Activated naive CD8-positive, alpha-beta T cell (primary cell): ENCODE data around the gene TMEM132C.

Source experiments
- H3K27ac Mint-ChIP-seq: one replicate; pipeline ENCODE4 v1.8.0; 2021; ENCODE audit warnings: mixed read lengths
- H3K27me3 Mint-ChIP-seq: one replicate; pipeline ENCODE4 v1.8.0; 2021; ENCODE audit warnings: mixed read lengths
- H3K36me3 Mint-ChIP-seq: one replicate; pipeline ENCODE4 v1.8.0; 2021; ENCODE audit warnings: mixed read lengths
- H3K4me1 Mint-ChIP-seq: one replicate; pipeline ENCODE4 v1.8.0; 2021; ENCODE audit warnings: low read depth, mixed read lengths
- H3K4me3 Mint-ChIP-seq: one replicate; pipeline ENCODE4 v1.8.0; 2021; ENCODE audit warnings: mild to moderate bottlenecking, mixed read lengths
- H3K9me3 Mint-ChIP-seq: one replicate; pipeline ENCODE4 v1.8.0; 2021; ENCODE audit warnings: low read depth, mixed read lengths

TMEM132C gene

DNA sequence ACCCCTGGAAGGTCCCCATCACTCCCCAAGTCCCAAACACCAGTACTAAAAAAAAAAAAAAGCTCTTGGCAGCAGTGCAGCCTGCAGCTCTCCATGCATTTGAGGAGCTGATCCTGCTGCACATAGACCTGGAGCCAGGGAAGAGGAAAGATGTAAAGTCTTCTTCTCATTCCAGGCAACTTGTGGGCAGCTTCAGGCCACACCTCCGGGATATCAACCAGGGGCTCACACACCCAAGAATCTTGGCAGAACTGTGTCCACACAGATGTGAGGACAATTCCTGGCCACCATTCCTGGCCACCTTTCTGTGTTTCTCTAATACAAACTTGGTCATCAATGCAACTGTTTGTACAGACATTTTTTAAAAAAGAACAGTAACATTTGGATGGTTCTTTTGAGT is 72.7 kb downstream of the TMEM132C start:
- Mint-ChIP-seq H3K27me3 (peaks cover 6% of the 10 kb centered on the region), H3K9me3 (peaks cover 11% of the 10 kb centered on the region), H3K27ac (no peak overlapping the region), H3K4me1 (no peaks in the 10 kb centered on the region), H3K36me3 (no peaks in the 10 kb centered on the region), H3K4me3 (no peak overlapping the region)

DNA sequence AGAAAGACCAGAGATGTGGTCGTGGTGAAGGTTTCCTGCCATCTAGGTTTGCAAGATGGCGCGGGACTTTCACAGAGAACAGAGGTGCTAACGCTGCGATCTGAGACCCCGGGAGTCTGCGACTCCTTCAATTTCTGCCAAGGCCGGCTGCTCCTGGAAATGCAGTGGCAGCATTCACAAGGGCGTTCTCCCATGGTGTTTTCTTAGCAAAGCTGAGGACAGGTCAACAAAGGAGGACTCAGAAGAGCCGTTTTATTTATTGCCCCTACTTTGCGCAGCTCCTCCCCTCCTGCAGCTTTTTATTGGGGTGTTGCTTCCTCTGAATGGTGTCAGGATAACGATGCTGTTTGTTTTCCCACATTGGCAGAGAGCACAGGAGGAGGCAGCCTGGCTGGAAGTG is 86.3 kb downstream of the TMEM132C start:
- H3K4me3 Mint-ChIP-seq: no peak overlapping the region
- H3K27ac Mint-ChIP-seq: no peak overlapping the region
- peaks cover 3% of the 10 kb centered on the region for H3K27me3 Mint-ChIP-seq
- no peaks in the 10 kb centered on the region for H3K4me1 Mint-ChIP-seq
- peaks cover 3% of the 10 kb centered on the region for H3K36me3 Mint-ChIP-seq
- H3K9me3 Mint-ChIP-seq: peaks cover 8% of the 10 kb centered on the region

- Mint-ChIP-seq H3K36me3 (peaks cover 3% of the 10 kb centered on the region), H3K27ac (no peak overlapping the region), H3K27me3 (peaks cover 1% of the 10 kb centered on the region), H3K9me3 (peaks cover 5% of the 10 kb centered on the region), H3K4me3 (no peak overlapping the region), H3K4me1 (no peaks in the 10 kb centered on the region)
These were observed 89.6 kb downstream of the TMEM132C start for GRCh38 chr12:128356547-128356946.

GRCh38 chr12:128361400-128361995 is 94.5 kb downstream of the TMEM132C start:
- H3K9me3 Mint-ChIP-seq: no peaks in the 10 kb centered on the region
- H3K4me3 Mint-ChIP-seq: no peak overlapping the region
- no peak overlapping the region for H3K27ac Mint-ChIP-seq
- peaks cover 6% of the 10 kb centered on the region for H3K27me3 Mint-ChIP-seq
- H3K36me3 Mint-ChIP-seq: no peaks in the 10 kb centered on the region
- no peaks in the 10 kb centered on the region for H3K4me1 Mint-ChIP-seq

- Mint-ChIP-seq H3K9me3 (no peaks in the 10 kb centered on the region), H3K27me3 (peaks cover 11% of the 10 kb centered on the region), H3K36me3 (no peaks in the 10 kb centered on the region), H3K4me3 (no peak overlapping the region), H3K4me1 (no peaks in the 10 kb centered on the region), H3K27ac (no peak overlapping the region)
These were observed 98.1 kb downstream of the TMEM132C start for GRCh38 chr12:128365032-128365431.

GRCh38 chr12:128365651-128366231 is 98.8 kb downstream of the TMEM132C start:
- Mint-ChIP-seq H3K36me3 (no peaks in the 10 kb centered on the region), H3K4me3 (no peak overlapping the region), H3K4me1 (no peaks in the 10 kb centered on the region), H3K27ac (no peak overlapping the region), H3K27me3 (peaks cover 11% of the 10 kb centered on the region), H3K9me3 (no peaks in the 10 kb centered on the region)

GRCh38 chr12:128367961-128368360 is 101.0 kb downstream of the TMEM132C start:
- no peak overlapping the region for H3K27ac Mint-ChIP-seq
- peaks cover 11% of the 10 kb centered on the region for H3K27me3 Mint-ChIP-seq
- H3K4me1 Mint-ChIP-seq: no peaks in the 10 kb centered on the region
- H3K4me3 Mint-ChIP-seq: no peak overlapping the region
- H3K9me3 Mint-ChIP-seq: no peaks in the 10 kb centered on the region
- H3K36me3 Mint-ChIP-seq: no peaks in the 10 kb centered on the region

DNA sequence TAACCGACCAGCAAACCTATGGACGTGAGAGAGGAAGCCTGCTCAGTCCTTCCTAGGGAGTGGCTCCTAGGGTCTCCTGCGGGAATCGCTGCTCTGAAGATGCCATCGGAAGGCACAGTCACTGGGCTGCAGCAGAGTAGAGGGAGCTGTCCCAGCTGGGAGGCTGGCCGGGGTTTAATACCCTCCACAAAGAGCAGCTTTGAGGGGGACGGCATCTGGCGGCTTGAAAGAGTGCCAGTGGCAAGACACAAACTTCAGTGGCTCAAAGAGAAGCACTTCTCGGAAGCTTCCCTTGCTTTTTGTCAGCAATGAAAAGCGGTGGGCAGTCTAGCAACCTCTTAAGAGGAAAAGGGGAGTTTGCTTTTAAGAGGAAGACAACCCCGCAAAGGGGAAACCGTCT is 114.6 kb downstream of the TMEM132C start:
- Mint-ChIP-seq H3K4me3 (no peak overlapping the region), H3K9me3 (no peaks in the 10 kb centered on the region), H3K4me1 (no peaks in the 10 kb centered on the region), H3K36me3 (no peaks in the 10 kb centered on the region), H3K27ac (no peak overlapping the region), H3K27me3 (no peaks in the 10 kb centered on the region)

DNA sequence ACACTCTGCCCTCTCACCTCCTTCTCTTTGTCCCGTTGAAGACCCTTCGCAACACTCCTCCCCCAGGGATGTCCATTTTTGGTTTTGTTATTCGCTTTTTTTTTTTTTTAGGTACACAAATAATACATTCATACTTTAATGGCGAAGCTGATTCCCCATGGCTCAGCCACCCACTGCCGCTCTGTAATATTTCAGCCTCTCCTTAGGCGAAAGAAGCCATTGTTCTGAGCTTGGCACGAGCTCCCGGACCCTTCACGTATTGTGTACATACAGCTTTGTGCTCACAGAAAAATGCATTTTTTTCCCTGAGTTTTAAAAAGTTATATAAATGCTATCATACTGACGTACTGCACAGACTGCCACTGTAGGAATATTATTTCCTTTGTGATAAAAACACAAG is 115.0 kb downstream of the TMEM132C start:
- no peak overlapping the region for H3K4me3 Mint-ChIP-seq
- H3K4me1 Mint-ChIP-seq: no peaks in the 10 kb centered on the region
- H3K27me3 Mint-ChIP-seq: peaks cover 1% of the 10 kb centered on the region
- H3K27ac Mint-ChIP-seq: no peak overlapping the region
- H3K9me3 Mint-ChIP-seq: no peaks in the 10 kb centered on the region
- H3K36me3 Mint-ChIP-seq: no peaks in the 10 kb centered on the region

- Mint-ChIP-seq H3K9me3 (no peaks in the 10 kb centered on the region), H3K36me3 (no peaks in the 10 kb centered on the region), H3K27me3 (peaks cover 1% of the 10 kb centered on the region), H3K27ac (no peak overlapping the region), H3K4me1 (no peaks in the 10 kb centered on the region), H3K4me3 (no peak overlapping the region)
These were observed 116.0 kb downstream of the TMEM132C start for GRCh38 chr12:128382946-128383345.

DNA sequence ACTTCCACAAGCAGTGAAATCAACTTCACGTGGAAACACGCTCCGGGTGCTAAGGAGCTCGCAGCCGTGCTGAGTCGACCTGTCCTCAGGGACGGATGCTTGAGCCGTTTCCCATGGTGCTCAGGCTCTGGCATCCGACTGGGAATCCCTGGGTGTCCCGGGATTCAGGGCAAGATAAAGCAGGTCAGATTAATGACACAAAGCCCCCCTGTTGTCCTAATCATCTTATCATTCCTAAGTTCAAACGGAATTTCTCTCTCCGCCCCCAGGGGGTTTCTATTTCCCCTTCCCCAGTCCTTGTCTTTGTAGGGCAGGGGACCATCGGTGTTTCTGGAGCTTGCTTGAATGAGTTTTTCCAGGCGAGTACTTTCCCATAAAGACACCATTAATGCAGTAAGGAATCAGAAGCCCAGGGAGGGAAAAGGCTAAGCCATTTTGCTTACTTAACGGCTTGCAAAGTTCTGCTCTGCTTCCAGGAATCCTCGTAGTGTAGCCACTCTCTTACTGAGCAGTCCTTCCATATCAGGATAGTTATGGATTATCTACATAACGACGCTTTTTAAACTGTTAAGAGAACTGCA is 116.5 kb downstream of the TMEM132C start:
- Mint-ChIP-seq H3K4me3 (no peak overlapping the region), H3K9me3 (no peaks in the 10 kb centered on the region), H3K27me3 (peaks cover 1% of the 10 kb centered on the region), H3K4me1 (no peaks in the 10 kb centered on the region), H3K27ac (no peak overlapping the region), H3K36me3 (no peaks in the 10 kb centered on the region)

- H3K4me1 Mint-ChIP-seq: no peaks in the 10 kb centered on the region
- no peaks in the 10 kb centered on the region for H3K9me3 Mint-ChIP-seq
- no peak overlapping the region for H3K4me3 Mint-ChIP-seq
- peaks cover 1% of the 10 kb centered on the region for H3K27me3 Mint-ChIP-seq
- H3K36me3 Mint-ChIP-seq: no peaks in the 10 kb centered on the region
- H3K27ac Mint-ChIP-seq: no peak overlapping the region
These were observed 118.8 kb downstream of the TMEM132C start for GRCh38 chr12:128385736-128386135.

GRCh38 chr12:128387811-128388422 is 120.9 kb downstream of the TMEM132C start:
- no peaks in the 10 kb centered on the region for H3K9me3 Mint-ChIP-seq
- no peak overlapping the region for H3K27ac Mint-ChIP-seq
- peaks cover 1% of the 10 kb centered on the region for H3K27me3 Mint-ChIP-seq
- no peaks in the 10 kb centered on the region for H3K36me3 Mint-ChIP-seq
- no peak overlapping the region for H3K4me3 Mint-ChIP-seq
- no peaks in the 10 kb centered on the region for H3K4me1 Mint-ChIP-seq

DNA sequence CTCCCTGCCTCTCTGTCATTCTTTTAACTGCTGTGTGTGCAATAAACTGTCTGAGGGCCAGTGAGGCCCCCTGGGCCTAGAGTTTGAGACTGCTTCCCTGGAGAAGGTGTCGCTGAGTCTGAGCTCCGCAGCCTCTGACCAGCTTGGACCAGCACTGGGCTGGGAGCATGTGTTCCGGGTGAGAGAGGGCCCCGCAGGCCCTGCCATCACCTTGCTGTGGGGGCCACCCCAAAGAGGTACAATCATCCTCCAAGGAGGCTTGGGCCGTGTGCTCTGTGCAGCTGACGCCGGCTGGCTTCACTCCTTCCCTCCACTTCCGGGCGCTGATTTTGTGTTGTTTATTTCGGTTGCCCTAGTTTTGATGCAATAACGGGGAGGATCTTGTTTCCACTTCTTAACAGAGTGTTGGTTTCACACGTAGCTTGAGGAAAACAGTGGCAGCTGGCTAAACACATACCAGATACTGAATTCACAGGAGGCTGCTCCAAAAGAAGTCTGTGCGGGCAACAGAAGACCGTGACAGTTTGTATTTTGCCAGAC is 121.6 kb downstream of the TMEM132C start:
- Mint-ChIP-seq H3K4me3 (no peak overlapping the region), H3K27ac (no peak overlapping the region), H3K36me3 (no peaks in the 10 kb centered on the region), H3K9me3 (no peaks in the 10 kb centered on the region), H3K4me1 (no peaks in the 10 kb centered on the region), H3K27me3 (peaks cover 1% of the 10 kb centered on the region)

- Mint-ChIP-seq H3K4me3 (no peak overlapping the region), H3K27ac (no peak overlapping the region), H3K36me3 (no peaks in the 10 kb centered on the region), H3K27me3 (no peaks in the 10 kb centered on the region), H3K9me3 (no peaks in the 10 kb centered on the region), H3K4me1 (no peaks in the 10 kb centered on the region)
These were observed 126.4 kb downstream of the TMEM132C start for GRCh38 chr12:128393346-128393745.
